Measurements from ENCODE around the gene MKLN1.

The MKLN1 gene

GRCh38 chr7:131327049-131327625, 539 bp upstream of the MKLN1 start:
- H3K4me1 ChIP-seq (ENCODE audit: low read depth, poor library complexity, severe bottlenecking): peaks cover 29% of the 10 kb centered on the region
- TF ChIP-seq CTCF (conservative IDR thresholded peaks at IDR 0.05; ENCODE audit: low read depth, low read length): no peak
- no peaks in the 10 kb centered on the region for H3K36me3 ChIP-seq (ENCODE audit: insufficient read depth)
- no peaks in the 10 kb centered on the region for H4K20me1 ChIP-seq (ENCODE audit: insufficient read depth)
- H3K27me3 ChIP-seq (ENCODE audit: insufficient read depth, low read depth): no peaks in the 10 kb centered on the region
- peak overlapping the region; percentile 89; the same call in 1 of the 2 replicates for H3K27ac ChIP-seq
- peak overlapping the region; percentile 94 for H2AFZ ChIP-seq (ENCODE audit: low read depth)
- peak overlapping the region; percentile 99; the same call in 1 of the 2 replicates for H3K9ac ChIP-seq
- H3K4me3 ChIP-seq (IDR thresholded peaks at IDR 0.05; ENCODE audit: insufficient read depth, low read depth, low read length): peak overlapping the region; percentile 80
- peaks cover 43% of the 10 kb centered on the region for H3K79me2 ChIP-seq (ENCODE audit: insufficient read depth, low read depth)
- peak overlapping the region; percentile 97 for H3K4me2 ChIP-seq

- Histone ChIP-seq H3K4me2 (peak overlapping the region; percentile 97), H3K36me3 (ENCODE audit: insufficient read depth) (no peaks in the 10 kb centered on the region), H3K4me1 (ENCODE audit: low read depth, poor library complexity, severe bottlenecking) (peaks cover 29% of the 10 kb centered on the region), H3K27ac (peak overlapping the region; percentile 89), H3K27me3 (ENCODE audit: insufficient read depth, low read depth) (no peaks in the 10 kb centered on the region), H3K79me2 (ENCODE audit: insufficient read depth, low read depth) (peaks cover 55% of the 10 kb centered on the region), H3K9ac (peak overlapping the region; percentile 99), H3K4me3 (IDR thresholded peaks at IDR 0.05; ENCODE audit: insufficient read depth, low read depth, low read length) (peak overlapping the region; percentile 82), H4K20me1 (ENCODE audit: insufficient read depth) (no peaks in the 10 kb centered on the region), H2AFZ (ENCODE audit: low read depth) (peak overlapping the region; percentile 94)
- TF ChIP-seq CTCF (conservative IDR thresholded peaks at IDR 0.05; ENCODE audit: low read depth, low read length): no peak
Measured at GRCh38 chr7:131328377-131329175, 900 bp downstream of the MKLN1 start.

DNA sequence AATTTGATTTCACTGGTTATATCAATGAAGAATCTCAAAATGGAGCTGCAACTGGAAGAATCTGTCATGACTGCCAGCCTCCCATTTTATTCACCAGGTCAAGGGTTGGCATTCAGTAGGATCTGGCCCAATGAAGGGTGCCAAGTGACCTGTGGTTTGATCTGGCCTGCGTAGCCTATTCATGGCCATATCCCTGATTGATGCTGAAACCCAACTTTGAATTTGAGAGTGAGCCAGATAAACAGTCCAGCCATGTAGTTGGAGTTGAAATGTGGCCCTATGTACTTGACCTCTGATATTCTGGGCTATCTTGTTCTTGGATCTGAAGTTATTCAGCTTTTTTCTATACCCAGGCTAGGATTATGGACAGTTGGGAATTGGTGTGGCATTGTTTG, 1.5 kb downstream of the MKLN1 start:
- Histone ChIP-seq H3K27ac (no peak overlapping the region), H3K36me3 (ENCODE audit: insufficient read depth) (no peaks in the 10 kb centered on the region), H3K27me3 (ENCODE audit: insufficient read depth, low read depth) (no peaks in the 10 kb centered on the region), H3K9ac (no peak overlapping the region), H3K4me3 (IDR thresholded peaks at IDR 0.05; ENCODE audit: insufficient read depth, low read depth, low read length) (no peak overlapping the region), H3K4me1 (ENCODE audit: low read depth, poor library complexity, severe bottlenecking) (peaks cover 29% of the 10 kb centered on the region), H3K4me2 (peak overlapping the region; percentile 97), H2AFZ (ENCODE audit: low read depth) (no peak overlapping the region), H4K20me1 (ENCODE audit: insufficient read depth) (no peaks in the 10 kb centered on the region), H3K79me2 (ENCODE audit: insufficient read depth, low read depth) (peaks cover 61% of the 10 kb centered on the region)
- TF ChIP-seq CTCF (conservative IDR thresholded peaks at IDR 0.05; ENCODE audit: low read depth, low read length): no peak

- no peaks in the 10 kb centered on the region for H4K20me1 ChIP-seq (ENCODE audit: insufficient read depth)
- H3K4me3 ChIP-seq (IDR thresholded peaks at IDR 0.05; ENCODE audit: insufficient read depth, low read depth, low read length): no peak overlapping the region
- TF ChIP-seq CTCF (conservative IDR thresholded peaks at IDR 0.05; ENCODE audit: low read depth, low read length): no peak
- H3K36me3 ChIP-seq (ENCODE audit: insufficient read depth): no peaks in the 10 kb centered on the region
- H3K9ac ChIP-seq: no peak overlapping the region
- H3K4me1 ChIP-seq (ENCODE audit: low read depth, poor library complexity, severe bottlenecking): peaks cover 29% of the 10 kb centered on the region
- H2AFZ ChIP-seq (ENCODE audit: low read depth): no peak overlapping the region
- peaks cover 72% of the 10 kb centered on the region for H3K79me2 ChIP-seq (ENCODE audit: insufficient read depth, low read depth)
- H3K4me2 ChIP-seq: peak overlapping the region; percentile 97; the same call in 1 of the 2 replicates
- H3K27ac ChIP-seq: no peak overlapping the region
- no peaks in the 10 kb centered on the region for H3K27me3 ChIP-seq (ENCODE audit: insufficient read depth, low read depth)
Measured at GRCh38 chr7:131330299-131330698, 2.6 kb downstream of the MKLN1 start.
